Activated T-helper 1 cell treated with anti-CD3 and anti-CD28 coated beads, Interleukin-12 subunit alpha, Interleukin-12 subunit beta, Interleukin-2, Interleukin-4 antibody, amounts not matched to agents 30 ng/mL and 10 ng/mL and 1 ng/mL, durations not matched to agents 14 hours and 24 hours and 36 hours (primary cell): ENCODE measurements around the gene CBX8. TPM values are rescaled to one million over a fixed set of nuclear protein-coding genes. Genes with fewer than 3 reads are reported as not detected.
"Not testable (repeated sequence)": the region's sequence is repeated elsewhere in the genome, so short reads cannot be mapped to it uniquely, and the experiment has no call there.

Experiments used
- DNase-seq: peaks from one replicate; pipeline ENCODE4 v3.0.0; 2021; ENCODE audit warnings: low spot score
- H3K27ac Mint-ChIP-seq: one replicate; pipeline ENCODE4 v1.8.0; 2021; ENCODE audit warnings: mild to moderate bottlenecking, mixed read lengths
- H3K27me3 Mint-ChIP-seq: one replicate; pipeline ENCODE4 v1.8.0; 2022; ENCODE audit warnings: mild to moderate bottlenecking, moderate library complexity, mixed read lengths; ENCODE audit not compliant: insufficient read depth
- H3K36me3 Mint-ChIP-seq: one replicate; pipeline ENCODE4 v1.8.0; 2021; ENCODE audit warnings: low read depth, mixed read lengths
- H3K4me1 Mint-ChIP-seq: one replicate; pipeline ENCODE4 v1.8.0; 2021; ENCODE audit warnings: low read depth, mixed read lengths
- H3K4me3 Mint-ChIP-seq: one replicate; pipeline ENCODE4 v1.8.0; 2021; ENCODE audit warnings: mild to moderate bottlenecking, moderate library complexity, mixed read lengths
- H3K9me3 Mint-ChIP-seq: one replicate; pipeline ENCODE4 v1.8.0; 2021; ENCODE audit warnings: mixed read lengths
- intact Hi-C: fragments of 100-400 bp; cut with micrococcal nuclease; formaldehyde crosslinking; loops from one replicate; pipeline ENCODE4 v1.15.1; 2024
- total RNA-seq: library from RNA; stranded (reverse); gene quantifications from 2 replicates; pipeline ENCODE4 v1.2.3, GENCODE V29; 2022

CBX8 gene
- total RNA-seq, 1 donor from 2014 or later, result 6.2 TPM

GRCh38 chr17:79777894-79778503, 18.9 kb downstream of the CBX8 start, which contains the start of gene CBX2:
CBX2 (plus strand) TSS chr17:79778148; CDS start chr17:79778236, 88 bp downstream.
- intact Hi-C loops, result loop anchor here (2.0 to 10.0 kb wide), 3 partner anchors 19 to 367 kb away; partner anchors contain the start of genes CBX8 and EIF4A3

GRCh38 chr17:79777120-79777893, 19.6 kb downstream of the CBX8 start:
- Mint-ChIP-seq H3K4me3 (peak overlapping the region; percentile 74), H3K4me1 (peaks cover 12% of the 10 kb centered on the region), H3K9me3 (no peaks in the 10 kb centered on the region), H3K27me3 (peaks cover 61% of the 10 kb centered on the region), H3K27ac (no peak overlapping the region), H3K36me3 (peaks cover 5% of the 10 kb centered on the region)
- intact Hi-C loops, result loop anchor here (2.0 to 10.0 kb wide), 2 partner anchors 31 to 367 kb away; partner anchors contain the start of gene EIF4A3
- peak; percentile 24 for DNase-seq

More at GRCh38 chr17:79777894-79778503, 18.9 kb downstream of the CBX8 start, which contains the start of gene CBX2:
- H3K9me3 Mint-ChIP-seq, result no peaks in the 10 kb centered on the region
- peaks cover 5% of the 10 kb centered on the region for H3K36me3 Mint-ChIP-seq
- peaks cover 12% of the 10 kb centered on the region for H3K4me1 Mint-ChIP-seq
- DNase-seq, result peak; percentile 78
- peak within 1 kb of the TSS; percentile 84 for H3K4me3 Mint-ChIP-seq
- H3K27ac Mint-ChIP-seq, result peak within 1 kb of the TSS; percentile 87
- peaks cover 59% of the 10 kb centered on the region for H3K27me3 Mint-ChIP-seq

DNA sequence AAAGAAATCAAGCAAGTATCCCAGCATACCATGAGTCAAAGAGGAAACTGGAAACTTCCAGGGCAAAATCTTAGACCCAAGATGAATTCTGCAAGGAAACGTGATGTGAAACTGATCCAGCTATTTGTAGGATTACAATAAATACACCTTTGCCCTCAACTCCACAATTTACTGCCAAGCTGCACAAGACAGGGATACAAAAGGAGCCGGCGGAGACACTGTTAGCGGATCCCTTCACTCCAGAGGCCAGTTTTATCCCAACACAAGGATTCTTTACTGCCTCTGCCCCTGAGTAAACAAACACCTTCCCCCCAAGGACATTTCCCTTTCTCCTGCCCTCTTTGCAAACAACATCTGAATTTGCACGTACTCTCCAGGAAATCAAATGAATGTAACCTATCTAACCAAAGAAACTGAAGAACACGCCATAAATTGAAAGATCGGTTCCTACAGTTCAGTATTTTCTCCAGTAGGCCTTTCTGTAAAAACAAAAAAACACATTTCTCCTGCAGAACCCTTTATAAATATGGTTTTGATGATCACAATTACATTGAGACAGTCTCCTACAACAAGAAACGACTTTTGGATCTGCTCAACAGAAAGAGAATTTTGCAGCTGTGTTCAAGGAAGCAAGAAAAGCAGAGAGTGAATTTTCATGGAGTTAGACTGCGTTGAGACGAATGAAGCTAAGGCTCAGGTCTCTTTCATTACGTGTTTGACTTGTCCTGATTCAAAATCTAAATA, 20.3 kb downstream of the CBX8 start:
- Mint-ChIP-seq H3K27ac (peak overlapping the region; percentile 24), H3K9me3 (no peaks in the 10 kb centered on the region), H3K4me3 (peak overlapping the region; percentile 74), H3K27me3 (peaks cover 62% of the 10 kb centered on the region), H3K4me1 (peaks cover 12% of the 10 kb centered on the region), H3K36me3 (peaks cover 5% of the 10 kb centered on the region)
- DNase-seq, result no peak
- intact Hi-C loops, result loop anchor here (2.0 to 10.0 kb wide), 2 partner anchors 30 to 368 kb away; partner anchors contain the start of gene EIF4A3

- Mint-ChIP-seq H3K4me1 (peaks cover 12% of the 10 kb centered on the region), H3K9me3 (no peaks in the 10 kb centered on the region), H3K4me3 (no peak overlapping the region), H3K27ac (no peak overlapping the region), H3K36me3 (peaks cover 5% of the 10 kb centered on the region), H3K27me3 (peaks cover 59% of the 10 kb centered on the region)
- intact Hi-C loops, result loop anchor here (2.0 to 10.0 kb wide), 2 partner anchors 29 to 369 kb away; partner anchors contain the start of gene EIF4A3
- no peak for DNase-seq
These were observed 21.2 kb downstream of the CBX8 start for GRCh38 chr17:79775632-79776031.

- no peaks in the 10 kb centered on the region for H3K9me3 Mint-ChIP-seq
- no peak overlapping the region for H3K4me3 Mint-ChIP-seq
- no peak overlapping the region for H3K27ac Mint-ChIP-seq
- peaks cover 55% of the 10 kb centered on the region for H3K27me3 Mint-ChIP-seq
- H3K4me1 Mint-ChIP-seq, result peaks cover 12% of the 10 kb centered on the region
- DNase-seq, result no peak
- H3K36me3 Mint-ChIP-seq, result peaks cover 5% of the 10 kb centered on the region
- intact Hi-C loops, result loop anchor here (10.0 kb wide), 1 partner anchor 370 kb away; the partner anchor contains the start of gene EIF4A3
These were observed 22.3 kb downstream of the CBX8 start for GRCh38 chr17:79774561-79774975.

DNA sequence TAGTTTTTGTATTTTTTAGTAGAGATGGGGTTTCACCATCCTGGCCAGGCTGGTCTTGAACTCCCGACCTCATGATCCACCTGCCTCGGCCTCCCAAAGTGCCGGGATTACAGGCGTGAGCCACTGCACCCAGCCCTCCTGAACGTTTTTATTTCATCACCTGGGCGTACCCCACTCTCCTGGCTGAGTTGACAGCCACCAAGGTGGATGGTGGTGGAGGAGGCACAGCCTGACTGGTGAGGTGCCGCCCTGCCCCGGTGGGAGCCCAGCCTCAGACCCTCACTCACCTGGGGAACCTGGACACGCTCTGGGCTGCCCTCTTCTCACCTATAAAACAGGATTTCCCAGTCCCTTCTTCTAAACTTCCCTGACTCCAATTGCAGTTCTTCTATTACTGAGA, 24.2 kb downstream of the CBX8 start:
- H3K4me3 Mint-ChIP-seq, H3K9me3 Mint-ChIP-seq, DNase-seq, H3K36me3 Mint-ChIP-seq, H3K27ac Mint-ChIP-seq, H3K4me1 Mint-ChIP-seq: not testable (repeated sequence)
- peaks cover 44% of the 10 kb centered on the region for H3K27me3 Mint-ChIP-seq
- intact Hi-C loops, result loop anchor here (10.0 kb wide), 1 partner anchor 372 kb away; the partner anchor contains the start of gene EIF4A3

DNA sequence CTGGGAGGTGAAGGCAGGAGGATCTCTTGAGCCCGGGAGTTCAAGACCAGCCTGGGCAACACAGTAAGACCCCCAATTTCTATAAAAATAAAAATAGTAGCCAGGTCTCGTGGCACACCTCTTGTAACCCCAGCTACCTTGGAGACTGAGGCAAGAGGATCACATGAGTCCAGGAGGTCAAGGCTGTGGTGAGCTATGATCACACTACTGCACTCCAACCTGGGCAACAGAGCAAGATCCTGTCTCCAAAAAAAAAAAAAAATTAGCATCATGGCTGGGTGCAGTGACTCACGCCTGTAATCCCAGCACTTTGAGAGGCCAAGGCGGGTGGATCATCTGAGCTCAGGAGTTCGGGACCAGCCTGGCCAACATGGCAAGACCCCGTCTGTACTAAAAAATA, 25.6 kb downstream of the CBX8 start:
- Mint-ChIP-seq H3K36me3 (no peaks in the 10 kb centered on the region), H3K27ac (no peak overlapping the region), H3K9me3 (no peaks in the 10 kb centered on the region), H3K27me3 (peaks cover 34% of the 10 kb centered on the region), H3K4me3 (no peak overlapping the region), H3K4me1 (no peaks in the 10 kb centered on the region)
- DNase-seq, result no peak
- intact Hi-C loops, result loop anchor here (10.0 kb wide), 1 partner anchor 374 kb away; the partner anchor contains the start of gene EIF4A3

- Mint-ChIP-seq H3K4me3 (no peak overlapping the region), H3K36me3 (no peaks in the 10 kb centered on the region), H3K27ac (no peak overlapping the region), H3K4me1 (no peaks in the 10 kb centered on the region), H3K27me3 (peaks cover 20% of the 10 kb centered on the region), H3K9me3 (no peaks in the 10 kb centered on the region)
- intact Hi-C loops, result loop anchor here (10.0 kb wide), 1 partner anchor 375 kb away; the partner anchor contains the start of gene EIF4A3
- no peak for DNase-seq
These were observed 27.0 kb downstream of the CBX8 start for GRCh38 chr17:79769570-79770506.

- H3K27ac Mint-ChIP-seq, result no peak overlapping the region
- H3K4me3 Mint-ChIP-seq, result no peak overlapping the region
- H3K4me1 Mint-ChIP-seq, result no peaks in the 10 kb centered on the region
- peaks cover 8% of the 10 kb centered on the region for H3K27me3 Mint-ChIP-seq
- intact Hi-C loops, result no loop called here
- no peaks in the 10 kb centered on the region for H3K9me3 Mint-ChIP-seq
- DNase-seq, result no peak
- H3K36me3 Mint-ChIP-seq, result no peaks in the 10 kb centered on the region
These were observed 31.2 kb downstream of the CBX8 start for GRCh38 chr17:79765708-79766107.

- DNase-seq, result no peak
- H3K36me3 Mint-ChIP-seq, result no peaks in the 10 kb centered on the region
- H3K4me1 Mint-ChIP-seq, result no peaks in the 10 kb centered on the region
- intact Hi-C loops, result no loop called here
- no peak overlapping the region for H3K4me3 Mint-ChIP-seq
- H3K9me3 Mint-ChIP-seq, result no peaks in the 10 kb centered on the region
- no peak overlapping the region for H3K27ac Mint-ChIP-seq
- peaks cover 4% of the 10 kb centered on the region for H3K27me3 Mint-ChIP-seq
These were observed 34.8 kb downstream of the CBX8 start for GRCh38 chr17:79761894-79762589.

DNA sequence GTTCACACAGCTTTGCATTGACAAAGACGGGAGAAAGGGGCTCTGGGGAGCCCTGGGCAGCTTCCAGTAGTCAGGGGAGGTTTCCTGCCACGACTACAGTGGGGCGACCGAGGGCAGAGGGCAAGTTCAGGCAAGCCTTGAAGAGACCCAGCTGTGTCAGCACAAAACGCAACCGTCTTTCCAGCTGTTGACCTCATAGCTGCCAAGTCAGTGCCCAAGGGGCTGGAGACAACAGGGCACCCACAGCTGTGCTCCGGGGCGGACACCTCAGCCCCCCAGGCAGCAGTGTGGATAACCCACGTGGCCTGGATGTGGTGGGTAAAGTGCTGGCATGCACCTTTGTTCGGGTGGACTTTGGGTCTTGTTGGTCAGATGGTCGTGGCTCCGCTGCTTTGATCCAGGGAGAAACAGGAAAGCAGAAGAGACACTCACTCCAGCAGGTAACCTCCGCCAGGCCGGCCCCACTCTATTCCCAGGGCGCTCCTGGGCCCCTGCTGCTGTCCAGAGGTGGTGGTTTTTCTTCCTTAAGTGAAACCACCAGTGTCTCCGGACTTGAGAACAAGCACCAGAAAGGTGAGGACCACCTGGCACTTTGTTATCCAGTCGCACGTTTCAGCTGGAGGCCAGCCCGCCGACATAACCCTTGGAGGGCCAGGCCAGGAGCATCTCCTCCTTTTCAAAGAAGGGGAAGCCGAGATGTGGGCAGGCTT, 36.5 kb downstream of the CBX8 start:
- Mint-ChIP-seq H3K27ac (no peak overlapping the region), H3K4me3 (no peak overlapping the region), H3K27me3 (peaks cover 4% of the 10 kb centered on the region), H3K36me3 (no peaks in the 10 kb centered on the region), H3K4me1 (no peaks in the 10 kb centered on the region), H3K9me3 (no peaks in the 10 kb centered on the region)
- no peak for DNase-seq
- intact Hi-C loops, result no loop called here
